A549 (cell line): ENCODE results near the gene LRFN2. TPM values are rescaled to one million over a fixed set of nuclear protein-coding genes. Genes with fewer than 3 reads are reported as not detected.

ENCODE experiments used
- ATAC-seq, 2 experiments: fragments of 200-7000 bp in 1 of 2; fragments of >200 bp in 1 of 2; cut with Nextera tagmentation in 1 of 2; cut with Tn5 transposase in 1 of 2; 3 replicates each; pipeline versions ENCODE4 v1.8.0 to v1.9.1; 2018 to 2020; ENCODE audit warnings: mild to moderate bottlenecking in 1 of 2, moderate library complexity in 1 of 2
- CTCF ChIA-PET: fragments of 300-600 bp; sonication (Branson Sonifier 250); formaldehyde crosslinking; extraction: SDS; loops from one replicate; lab custom pipeline; 2021; ENCODE audit warnings: antibody characterized with exemption, inconsistent platforms; lab: Yijun Ruan, JAX
- POLR2A ChIA-PET: fragments of 350-600 bp; formaldehyde crosslinking; extraction: SDS; loops from one replicate; lab custom pipeline; 2021; ENCODE audit warnings: antibody characterized with exemption, inconsistent platforms; lab: Yijun Ruan, JAX
- DNase-seq, 2 experiments: peaks; one replicate each; pipeline versions ENCODE4 v3.0.0 to v3.0.0-alpha.2; 2011 to 2016; ENCODE audit warnings: low read depth in 1 of 2, low spot score in 1 of 2
- FAIRE-seq: peaks from 2 replicates; lab custom pipeline; 2011; peaks lifted over from hg19 to GRCh38; lab: Jason Lieb, UNC
- H3K27ac ChIP-seq, 2 experiments: fragments of >200 bp; sonication (Bioruptor Twin); formaldehyde crosslinking; 3 replicates each; pipeline ENCODE4 v1.5.1; 2016 to 2017
- H3K4me1 ChIP-seq: fragments of >200 bp; sonication (Bioruptor Twin); formaldehyde crosslinking; 3 replicates; pipeline ENCODE4 v1.6.1; 2016
- H3K4me2 ChIP-seq: fragments of >200 bp; sonication (Bioruptor Twin); formaldehyde crosslinking; 3 replicates; pipeline ENCODE4 v1.6.1; 2016
- H3K4me3 ChIP-seq: fragments of >200 bp; sonication (Bioruptor Twin); formaldehyde crosslinking; 3 replicates; pipeline ENCODE4 v1.5.1; 2016
- H3K9me3 ChIP-seq: fragments of >200 bp; sonication (Bioruptor Twin); formaldehyde crosslinking; 3 replicates; pipeline ENCODE4 v1.6.1; 2016
- CBX2 ChIP-seq: fragments of 200-600 bp; sonication (generic); IDR thresholded peaks from 2 replicates; pipeline ENCODE4 v1.6.1; 2016; ENCODE audit warnings: low read depth, mild to moderate bottlenecking, borderline replicate concordance
- CHD2 ChIP-seq: fragments of 150-350 bp; IDR thresholded peaks from 2 replicates; pipeline ENCODE4 v1.6.1; 2014; ENCODE audit warnings: low read length; ENCODE audit not compliant: partially characterized antibody
- CHD4 ChIP-seq: fragments of 200-600 bp; sonication (generic); IDR thresholded peaks from 2 replicates; pipeline ENCODE4 v1.6.1; 2016; ENCODE audit warnings: antibody characterized with exemption, mild to moderate bottlenecking, borderline replicate concordance
- EHF ChIP-seq: fragments of 250-450 bp; sonication (Bioruptor Pico); IDR thresholded peaks from 2 replicates; pipeline ENCODE4 v1.5.0; 2020; ENCODE audit warnings: mild to moderate bottlenecking
- EHMT2 ChIP-seq: fragments of 200-600 bp; sonication (generic); IDR thresholded peaks from 2 replicates; pipeline ENCODE4 v1.6.1; 2016; ENCODE audit warnings: antibody characterized with exemption, low read depth, mild to moderate bottlenecking, moderate library complexity
- EP300 ChIP-seq, 2 experiments: fragments of >200 bp; sonication (Bioruptor Twin); formaldehyde crosslinking; IDR thresholded peaks; 2 replicates in 1 of 2; 3 replicates in 1 of 2; pipeline ENCODE4 v1.6.1; 2016 to 2017
- ESRRA ChIP-seq: fragments of 150-350 bp; IDR thresholded peaks from 2 replicates; pipeline ENCODE4 v1.6.1; 2014; ENCODE audit warnings: mild to moderate bottlenecking, low read length, borderline replicate concordance
- HEYL ChIP-seq: fragments of 250-450 bp; sonication (Bioruptor Pico); IDR thresholded peaks from 2 replicates; pipeline ENCODE4 v1.8.0; 2021; ENCODE audit warnings: mild to moderate bottlenecking, moderate library complexity
- HOXB13 ChIP-seq: fragments of 250-450 bp; sonication (Bioruptor Pico); IDR thresholded peaks from 2 replicates; pipeline ENCODE4 v1.5.0; 2020; ENCODE audit warnings: low read depth, mild to moderate bottlenecking, moderate library complexity
- HOXB5 ChIP-seq: fragments of 250-450 bp; sonication (Bioruptor Pico); IDR thresholded peaks from 2 replicates; pipeline ENCODE4 v1.5.0; 2020; ENCODE audit warnings: mild to moderate bottlenecking, moderate library complexity
- KDM1A ChIP-seq: fragments of 200-600 bp; sonication (generic); IDR thresholded peaks from 2 replicates; pipeline ENCODE4 v1.6.1; 2016; ENCODE audit warnings: low read depth, mild to moderate bottlenecking
- KDM5A ChIP-seq: fragments of 200-600 bp; sonication (generic); IDR thresholded peaks from 2 replicates; pipeline ENCODE4 v1.6.1; 2016; ENCODE audit warnings: antibody characterized with exemption, mild to moderate bottlenecking
- MAFK ChIP-seq: fragments of 450-650 bp; IDR thresholded peaks from 2 replicates; pipeline ENCODE4 v1.6.1; 2014; ENCODE audit not compliant: partially characterized antibody
- PBX3 ChIP-seq: IDR thresholded peaks from 2 replicates; pipeline ENCODE4 v1.6.1; 2012
- POLR2A ChIP-seq: IDR thresholded peaks from 2 replicates; pipeline ENCODE4 v1.6.1; 2012; ENCODE audit warnings: mild to moderate bottlenecking, low read length
- POLR2AphosphoS2 ChIP-seq: conservative IDR thresholded peaks from 2 replicates; pipeline ENCODE4 v1.6.1; 2012; ENCODE audit warnings: low read length, improper control_type of control experiment, inconsistent platforms
- RCOR1 ChIP-seq: fragments of 150-350 bp; IDR thresholded peaks from 2 replicates; pipeline ENCODE4 v1.6.1; 2014; ENCODE audit warnings: antibody characterized with exemption, low read length, low read depth
- SREBF2 ChIP-seq: fragments of 450-650 bp; IDR thresholded peaks from 2 replicates; pipeline ENCODE4 v1.6.1; 2014; ENCODE audit warnings: mild to moderate bottlenecking, moderate library complexity
- TFCP2L1 ChIP-seq: fragments of 250-450 bp; sonication (Bioruptor Pico); IDR thresholded peaks from 2 replicates; pipeline ENCODE4 v1.5.0; 2021; ENCODE audit warnings: mild to moderate bottlenecking
- USF2 ChIP-seq: fragments of 450-650 bp; IDR thresholded peaks from 2 replicates; pipeline ENCODE4 v1.6.1; 2014; ENCODE audit warnings: antibody characterized with exemption
- ZFP36 ChIP-seq: fragments of 450-650 bp; IDR thresholded peaks from 2 replicates; pipeline ENCODE4 v1.6.1; 2014; ENCODE audit warnings: borderline replicate concordance; ENCODE audit not compliant: partially characterized antibody
- ZSCAN20 ChIP-seq: fragments of 250-450 bp; sonication (Bioruptor Pico); IDR thresholded peaks from 2 replicates; pipeline ENCODE4 v1.8.0; 2022; ENCODE audit warnings: mild to moderate bottlenecking, moderate library complexity
- WGBS: methylation state at CpG from one replicate; pipeline ENCODE4 v1.1.6; 2017; ENCODE audit errors: missing lambda C conversion rate; 5-methylcytosine and 5-hydroxymethylcytosine counted together
- polyA plus RNA-seq, 4 experiments: library from polyadenylated mRNA; depleted of rRNA in 3 of 4; stranded (reverse); fragments of >200 nt; fragmentation: RNase III in 1 of 4; extraction: RNeasy Plus Mini Kit Qiagen cat#74134 plus additional on column Dnase treatment in 1 of 4; gene quantifications; 2 replicates in 3 of 4; 3 replicates in 1 of 4; pipeline ENCODE4 v1.2.3, GENCODE V29; 2011 to 2017
- TF ChIP-seq, protein P1 (sequence below): IDR thresholded peaks from 2 replicates; pipeline ENCODE4 v1.6.1; 2012
- TF ChIP-seq, protein P2 (sequence below): fragments of >200 bp; sonication (Bioruptor Twin); formaldehyde crosslinking; IDR thresholded peaks from 2 replicates; pipeline ENCODE4 v1.6.1; 2016
- TF ChIP-seq, protein P3 (sequence below): IDR thresholded peaks from 2 replicates; pipeline ENCODE4 v1.6.1; 2012; ENCODE audit warnings: low read depth, borderline replicate concordance
- TF ChIP-seq, protein P4 (sequence below): fragments of 150-350 bp; IDR thresholded peaks from 2 replicates; pipeline ENCODE4 v1.6.1; 2014; ENCODE audit warnings: low read depth, mild to moderate bottlenecking, low read length
- TF ChIP-seq, protein P5 (sequence below): fragments of 200-600 bp; sonication (generic); IDR thresholded peaks from 2 replicates; pipeline ENCODE4 v1.6.1; 2016; ENCODE audit warnings: antibody characterized with exemption, mild to moderate bottlenecking, moderate library complexity

LRFN2 gene
- polyA plus RNA-seq, 2 of the 4 experiments (the other 2 are of a cell fraction) = not detected

- POLR2A ChIA-PET = no interaction called here
- Histone ChIP-seq H3K4me3 (no peak overlapping the region), H3K4me1 (no peaks in the 10 kb centered on the region), H3K27ac (no peak overlapping the region), H3K9me3 (no peaks in the 10 kb centered on the region), H3K4me2 (no peak overlapping the region)
- no peak for TF ChIP-seq HOXB13 (CRISPR knock-in tag)
- no peak for TF ChIP-seq KDM1A
- TF ChIP-seq, protein P1, sequence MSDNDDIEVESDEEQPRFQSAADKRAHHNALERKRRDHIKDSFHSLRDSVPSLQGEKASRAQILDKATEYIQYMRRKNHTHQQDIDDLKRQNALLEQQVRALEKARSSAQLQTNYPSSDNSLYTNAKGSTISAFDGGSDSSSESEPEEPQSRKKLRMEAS = no peak
- TF ChIP-seq CHD2 = no peak
- TF ChIP-seq EP300 (IDR thresholded peaks at IDR 0.05) = no peak
- no peak for TF ChIP-seq CHD4
- TF ChIP-seq USF2 = no peak
- TF ChIP-seq, protein P2, sequence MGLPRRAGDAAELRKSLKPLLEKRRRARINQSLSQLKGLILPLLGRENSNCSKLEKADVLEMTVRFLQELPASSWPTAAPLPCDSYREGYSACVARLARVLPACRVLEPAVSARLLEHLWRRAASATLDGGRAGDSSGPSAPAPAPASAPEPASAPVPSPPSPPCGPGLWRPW = no peak
- no peak for TF ChIP-seq ZSCAN20 (CRISPR knock-in tag)
- no peak for TF ChIP-seq RCOR1
- no peak for TF ChIP-seq MAFK
- TF ChIP-seq EHF (CRISPR knock-in tag) = no peak
- TF ChIP-seq POLR2A = no peak
- TF ChIP-seq, protein P3, sequence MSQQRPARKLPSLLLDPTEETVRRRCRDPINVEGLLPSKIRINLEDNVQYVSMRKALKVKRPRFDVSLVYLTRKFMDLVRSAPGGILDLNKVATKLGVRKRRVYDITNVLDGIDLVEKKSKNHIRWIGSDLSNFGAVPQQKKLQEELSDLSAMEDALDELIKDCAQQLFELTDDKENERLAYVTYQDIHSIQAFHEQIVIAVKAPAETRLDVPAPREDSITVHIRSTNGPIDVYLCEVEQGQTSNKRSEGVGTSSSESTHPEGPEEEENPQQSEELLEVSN = no peak
- TF ChIP-seq ZFP36 = no peak
- no peak for TF ChIP-seq EHMT2
- TF ChIP-seq, protein P4, sequence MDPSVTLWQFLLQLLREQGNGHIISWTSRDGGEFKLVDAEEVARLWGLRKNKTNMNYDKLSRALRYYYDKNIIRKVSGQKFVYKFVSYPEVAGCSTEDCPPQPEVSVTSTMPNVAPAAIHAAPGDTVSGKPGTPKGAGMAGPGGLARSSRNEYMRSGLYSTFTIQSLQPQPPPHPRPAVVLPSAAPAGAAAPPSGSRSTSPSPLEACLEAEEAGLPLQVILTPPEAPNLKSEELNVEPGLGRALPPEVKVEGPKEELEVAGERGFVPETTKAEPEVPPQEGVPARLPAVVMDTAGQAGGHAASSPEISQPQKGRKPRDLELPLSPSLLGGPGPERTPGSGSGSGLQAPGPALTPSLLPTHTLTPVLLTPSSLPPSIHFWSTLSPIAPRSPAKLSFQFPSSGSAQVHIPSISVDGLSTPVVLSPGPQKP = no peak
- 22% methylated on average over 18 of the region's 19 CpGs for WGBS
- CTCF ChIA-PET = no interaction called here
- ATAC-seq = no peak
- FAIRE-seq = no peak
- DNase-seq = no peak
Measured at GRCh38 chr6:40477246-40478126, 109.7 kb downstream of the LRFN2 start.

DNA sequence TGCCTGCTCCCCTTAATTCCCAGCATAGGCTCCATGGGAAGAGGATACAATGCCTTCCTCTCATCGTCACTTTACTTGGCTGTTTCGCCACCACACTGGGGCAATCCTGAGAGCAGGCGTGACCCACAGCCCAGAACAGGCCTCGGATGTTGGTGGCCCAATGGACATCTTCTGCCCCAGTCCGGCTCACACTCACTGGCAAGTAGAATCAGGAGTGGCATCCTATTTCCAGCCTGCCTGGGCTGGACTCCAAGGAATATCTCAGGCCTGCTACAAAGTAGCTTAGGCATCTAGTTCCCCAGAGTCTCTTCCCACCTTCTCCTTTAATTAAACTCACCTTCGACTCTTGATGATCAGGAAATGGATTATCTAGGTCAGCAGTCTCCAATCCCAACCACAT is 110.5 kb downstream of the LRFN2 start:
- Histone ChIP-seq H3K4me2 (no peak overlapping the region), H3K4me3 (no peak overlapping the region), H3K4me1 (no peaks in the 10 kb centered on the region), H3K27ac (no peak overlapping the region), H3K9me3 (no peaks in the 10 kb centered on the region)
- TF ChIP-seq USF2 (no peak), SREBF2 (no peak), HOXB5 (CRISPR knock-in tag) (no peak), PBX3 (no peak), TFCP2L1 (CRISPR knock-in tag) (no peak), POLR2AphosphoS2 (no peak), HOXB13 (CRISPR knock-in tag) (no peak), ESRRA (no peak), KDM5A (no peak), HEYL (CRISPR knock-in tag) (no peak), CBX2 (no peak)
- TF ChIP-seq, protein P5, sequence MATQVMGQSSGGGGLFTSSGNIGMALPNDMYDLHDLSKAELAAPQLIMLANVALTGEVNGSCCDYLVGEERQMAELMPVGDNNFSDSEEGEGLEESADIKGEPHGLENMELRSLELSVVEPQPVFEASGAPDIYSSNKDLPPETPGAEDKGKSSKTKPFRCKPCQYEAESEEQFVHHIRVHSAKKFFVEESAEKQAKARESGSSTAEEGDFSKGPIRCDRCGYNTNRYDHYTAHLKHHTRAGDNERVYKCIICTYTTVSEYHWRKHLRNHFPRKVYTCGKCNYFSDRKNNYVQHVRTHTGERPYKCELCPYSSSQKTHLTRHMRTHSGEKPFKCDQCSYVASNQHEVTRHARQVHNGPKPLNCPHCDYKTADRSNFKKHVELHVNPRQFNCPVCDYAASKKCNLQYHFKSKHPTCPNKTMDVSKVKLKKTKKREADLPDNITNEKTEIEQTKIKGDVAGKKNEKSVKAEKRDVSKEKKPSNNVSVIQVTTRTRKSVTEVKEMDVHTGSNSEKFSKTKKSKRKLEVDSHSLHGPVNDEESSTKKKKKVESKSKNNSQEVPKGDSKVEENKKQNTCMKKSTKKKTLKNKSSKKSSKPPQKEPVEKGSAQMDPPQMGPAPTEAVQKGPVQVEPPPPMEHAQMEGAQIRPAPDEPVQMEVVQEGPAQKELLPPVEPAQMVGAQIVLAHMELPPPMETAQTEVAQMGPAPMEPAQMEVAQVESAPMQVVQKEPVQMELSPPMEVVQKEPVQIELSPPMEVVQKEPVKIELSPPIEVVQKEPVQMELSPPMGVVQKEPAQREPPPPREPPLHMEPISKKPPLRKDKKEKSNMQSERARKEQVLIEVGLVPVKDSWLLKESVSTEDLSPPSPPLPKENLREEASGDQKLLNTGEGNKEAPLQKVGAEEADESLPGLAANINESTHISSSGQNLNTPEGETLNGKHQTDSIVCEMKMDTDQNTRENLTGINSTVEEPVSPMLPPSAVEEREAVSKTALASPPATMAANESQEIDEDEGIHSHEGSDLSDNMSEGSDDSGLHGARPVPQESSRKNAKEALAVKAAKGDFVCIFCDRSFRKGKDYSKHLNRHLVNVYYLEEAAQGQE = no peak
- DNase-seq (no peak), FAIRE-seq (no peak), ATAC-seq (no peak)
- ChIA-PET POLR2A (no interaction called here), CTCF (no interaction called here)
- 25% methylated on average over 6 of the region's 6 CpGs for WGBS
